Neural cell (in vitro differentiated cells): Measurements from ENCODE around the gene GMPR2. TPM values are rescaled to one million over a fixed set of nuclear protein-coding genes. Genes with fewer than 3 reads are reported as not detected.

Experiments
- H2AFZ ChIP-seq: fragments of 200-600, 300-800 bp; sonication (generic), shearing (Covaris generic); 2 replicates; pipeline ENCODE4 v1.6.0; 2014; ENCODE audit warnings: low read depth, mild to moderate bottlenecking, antibody characterized with exemption, low read length, moderate library complexity
- H3F3A ChIP-seq: fragments of 200-600 bp; shearing (Covaris generic); 2 replicates; pipeline ENCODE4 v1.6.1; 2016; ENCODE audit warnings: mild to moderate bottlenecking, moderate library complexity, mixed read lengths, antibody characterized with exemption, low read length; ENCODE audit not compliant: insufficient read depth, poor library complexity, severe bottlenecking
- H3K27ac ChIP-seq: fragments of 200-600, 300-800 bp; sonication (generic), shearing (Covaris generic); 2 replicates; pipeline ENCODE4 v1.5.1; 2014; ENCODE audit warnings: mild to moderate bottlenecking, low read length, moderate library complexity
- H3K27me3 ChIP-seq: fragments of 300-800, 200-600 bp; sonication (generic), shearing (Covaris generic); 2 replicates; pipeline ENCODE4 v1.6.0; 2014; ENCODE audit warnings: mild to moderate bottlenecking, low read depth, low read length, moderate library complexity; ENCODE audit not compliant: insufficient read depth
- H3K36me3 ChIP-seq: fragments of 300-800, 200-600 bp; sonication (generic), shearing (Covaris generic); 2 replicates; pipeline ENCODE4 v1.5.1; 2014; ENCODE audit warnings: mild to moderate bottlenecking, antibody characterized with exemption, low read length, moderate library complexity; ENCODE audit not compliant: insufficient read depth
- H3K4me2 ChIP-seq: fragments of 300-800, 200-600 bp; sonication (generic), shearing (Covaris generic); 2 replicates; pipeline ENCODE4 v1.6.0; 2014; ENCODE audit warnings: mild to moderate bottlenecking, low read length
- H3K4me3 ChIP-seq: fragments of 300-800, 200-600 bp; sonication (generic), shearing (Covaris generic); 2 replicates; pipeline ENCODE4 v1.5.1; 2014; ENCODE audit warnings: mild to moderate bottlenecking, low read length, moderate library complexity
- H3K79me2 ChIP-seq: fragments of 200-600 bp; shearing (Covaris generic); replicated peaks from 2 replicates; pipeline ENCODE4 v1.6.0; 2014; ENCODE audit warnings: mild to moderate bottlenecking, low read length, moderate library complexity; ENCODE audit not compliant: insufficient read depth
- H3K9ac ChIP-seq: fragments of 300-800, 200-600 bp; sonication (generic), shearing (Covaris generic); 2 replicates; pipeline ENCODE4 v1.6.1; 2016; ENCODE audit warnings: mild to moderate bottlenecking, low read length, mixed read lengths
- H3K9me2 ChIP-seq: fragments of 200-600 bp; shearing (Covaris generic); 2 replicates; pipeline ENCODE4 v1.6.1; 2016; ENCODE audit warnings: mild to moderate bottlenecking, low read length, mixed read lengths; ENCODE audit not compliant: insufficient read depth
- H3K9me3 ChIP-seq: fragments of 200-600, 300-800 bp; sonication (generic), shearing (Covaris generic); 2 replicates; pipeline ENCODE4 v1.6.1; 2016; ENCODE audit warnings: mild to moderate bottlenecking, mixed run types, low read length, moderate library complexity, mixed read lengths
- H4K20me1 ChIP-seq: fragments of 200-600 bp; shearing (Covaris generic); 2 replicates; pipeline ENCODE4 v1.6.1; 2016; ENCODE audit warnings: mild to moderate bottlenecking, mixed run types; ENCODE audit not compliant: insufficient read depth
- EP300 ChIP-seq: fragments of 450-650 bp; conservative IDR thresholded peaks from 2 replicates; pipeline ENCODE4 v1.6.1; 2014; ENCODE audit warnings: antibody characterized with exemption, mild to moderate bottlenecking, moderate library complexity; ENCODE audit not compliant: poor library complexity, severe bottlenecking
- EZH2 ChIP-seq: fragments of 200-600, 300-800 bp; shearing (Covaris generic), sonication (generic); IDR thresholded peaks from 2 replicates; pipeline ENCODE4 v1.6.1; 2014; ENCODE audit warnings: antibody characterized with exemption, low read length, borderline replicate concordance, mild to moderate bottlenecking; ENCODE audit not compliant: insufficient read depth, poor library complexity, severe bottlenecking
- MXI1 ChIP-seq: fragments of 450-650 bp; conservative IDR thresholded peaks from 2 replicates; pipeline ENCODE4 v1.6.1; 2014; ENCODE audit warnings: antibody characterized with exemption, mild to moderate bottlenecking; ENCODE audit not compliant: poor library complexity, severe bottlenecking
- POLR2AphosphoS5 ChIP-seq: IDR thresholded peaks from 2 replicates; pipeline ENCODE4 v1.6.1; 2012
- RAD21 ChIP-seq: fragments of 450-650 bp; conservative IDR thresholded peaks from 2 replicates; pipeline ENCODE4 v1.6.1; 2014; ENCODE audit warnings: antibody characterized with exemption, mild to moderate bottlenecking, moderate library complexity
- REST ChIP-seq: IDR thresholded peaks from 2 replicates; pipeline ENCODE4 v1.6.1; 2012; ENCODE audit warnings: borderline replicate concordance
- SMC3 ChIP-seq: fragments of 450-650 bp; conservative IDR thresholded peaks from 2 replicates; pipeline ENCODE4 v1.6.1; 2014; ENCODE audit warnings: antibody characterized with exemption, mild to moderate bottlenecking, moderate library complexity; ENCODE audit not compliant: poor library complexity
- TAF1 ChIP-seq: IDR thresholded peaks from 2 replicates; pipeline ENCODE4 v1.6.1; 2012; ENCODE audit warnings: low read depth
- polyA plus RNA-seq: library from polyadenylated mRNA; depleted of rRNA; stranded (reverse); fragments of >200 nt; gene quantifications from 2 replicates; pipeline ENCODE4 v1.2.3, GENCODE V29; 2014
- TF ChIP-seq, protein P1 (sequence below): fragments of 450-650 bp; IDR thresholded peaks from 2 replicates; pipeline ENCODE4 v1.5.1; 2014; ENCODE audit warnings: antibody characterized with exemption, mild to moderate bottlenecking, moderate library complexity; ENCODE audit not compliant: poor library complexity, severe bottlenecking

The GMPR2 gene
- polyA plus RNA-seq, 1 donor from 2014 or later = 132 TPM

GRCh38 chr14:24251880-24252288 is 19.2 kb downstream of the GMPR2 start:
- H3F3A ChIP-seq = no peaks in the 10 kb centered on the region
- no peaks in the 10 kb centered on the region for H3K9me3 ChIP-seq
- H3K27me3 ChIP-seq = no peaks in the 10 kb centered on the region
- no peak overlapping the region for H2AFZ ChIP-seq
- no peaks in the 10 kb centered on the region for H4K20me1 ChIP-seq
- no peak overlapping the region for H3K4me2 ChIP-seq
- TF ChIP-seq EZH2 (no peak), POLR2AphosphoS5 (no peak), EP300 (no peak), RAD21 (no peak), REST (no peak), SMC3 (no peak), MXI1 (no peak), TAF1 (no peak)
- TF ChIP-seq, protein P1, sequence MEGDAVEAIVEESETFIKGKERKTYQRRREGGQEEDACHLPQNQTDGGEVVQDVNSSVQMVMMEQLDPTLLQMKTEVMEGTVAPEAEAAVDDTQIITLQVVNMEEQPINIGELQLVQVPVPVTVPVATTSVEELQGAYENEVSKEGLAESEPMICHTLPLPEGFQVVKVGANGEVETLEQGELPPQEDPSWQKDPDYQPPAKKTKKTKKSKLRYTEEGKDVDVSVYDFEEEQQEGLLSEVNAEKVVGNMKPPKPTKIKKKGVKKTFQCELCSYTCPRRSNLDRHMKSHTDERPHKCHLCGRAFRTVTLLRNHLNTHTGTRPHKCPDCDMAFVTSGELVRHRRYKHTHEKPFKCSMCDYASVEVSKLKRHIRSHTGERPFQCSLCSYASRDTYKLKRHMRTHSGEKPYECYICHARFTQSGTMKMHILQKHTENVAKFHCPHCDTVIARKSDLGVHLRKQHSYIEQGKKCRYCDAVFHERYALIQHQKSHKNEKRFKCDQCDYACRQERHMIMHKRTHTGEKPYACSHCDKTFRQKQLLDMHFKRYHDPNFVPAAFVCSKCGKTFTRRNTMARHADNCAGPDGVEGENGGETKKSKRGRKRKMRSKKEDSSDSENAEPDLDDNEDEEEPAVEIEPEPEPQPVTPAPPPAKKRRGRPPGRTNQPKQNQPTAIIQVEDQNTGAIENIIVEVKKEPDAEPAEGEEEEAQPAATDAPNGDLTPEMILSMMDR = no peak
- no peaks in the 10 kb centered on the region for H3K79me2 ChIP-seq
- H3K9me2 ChIP-seq = no peaks in the 10 kb centered on the region
- H3K9ac ChIP-seq = no peak overlapping the region
- H3K4me3 ChIP-seq = no peak overlapping the region
- H3K27ac ChIP-seq = no peak overlapping the region
- H3K36me3 ChIP-seq = no peaks in the 10 kb centered on the region

DNA sequence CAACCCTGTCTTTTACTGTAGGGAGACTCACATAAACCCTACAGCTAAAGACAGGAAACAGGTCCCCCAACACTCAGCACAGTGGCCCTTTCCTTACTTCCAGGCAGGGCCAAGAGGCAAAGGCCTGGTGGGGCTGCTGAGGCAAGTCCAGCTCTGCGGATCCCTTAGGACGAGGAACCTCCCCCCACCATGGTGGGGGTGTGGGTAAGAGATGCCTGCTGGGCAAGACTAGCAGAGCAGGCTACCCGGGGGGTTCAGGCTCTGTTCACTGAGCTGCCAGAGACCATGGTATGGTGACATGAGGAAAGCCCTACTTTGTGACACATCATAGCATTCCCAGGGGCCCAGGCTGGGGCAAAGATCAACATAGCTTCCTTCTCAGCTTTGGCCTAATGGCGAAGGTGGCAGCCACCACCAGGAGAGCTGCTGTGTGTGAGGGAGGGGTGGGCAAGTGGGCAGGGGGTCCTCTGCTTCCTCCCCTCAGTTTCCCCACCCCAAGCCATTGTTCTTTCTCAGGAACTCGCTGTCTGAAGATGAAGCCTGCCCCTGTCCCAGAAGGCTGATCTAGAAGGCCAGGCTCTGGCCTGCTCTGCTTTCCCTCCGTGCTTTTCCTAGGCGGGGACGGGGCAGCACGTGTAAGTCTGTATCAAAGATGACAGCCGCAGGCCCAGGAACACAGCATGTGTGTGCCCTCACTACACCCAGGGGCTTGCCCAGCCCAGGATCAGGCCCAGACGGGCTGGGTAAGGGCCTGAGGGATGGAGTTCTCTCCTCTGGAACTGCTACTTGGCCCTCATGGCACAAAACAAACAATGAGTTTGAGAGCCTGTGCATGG is 19.8 kb downstream of the GMPR2 start:
- Histone ChIP-seq H4K20me1 (no peaks in the 10 kb centered on the region), H3K27ac (no peak overlapping the region), H3F3A (no peaks in the 10 kb centered on the region), H3K27me3 (no peaks in the 10 kb centered on the region), H3K4me3 (no peak overlapping the region), H3K79me2 (no peaks in the 10 kb centered on the region), H3K36me3 (no peaks in the 10 kb centered on the region), H2AFZ (no peak overlapping the region), H3K9me2 (no peaks in the 10 kb centered on the region), H3K9ac (no peak overlapping the region), H3K4me2 (no peak overlapping the region), H3K9me3 (no peaks in the 10 kb centered on the region)
- TF ChIP-seq MXI1 (no peak), SMC3 (no peak), REST (no peak), TAF1 (no peak), EZH2 (no peak), POLR2AphosphoS5 (no peak), RAD21 (no peak)
- TF ChIP-seq, protein P1 = no peak
